ENCODE results near the gene MORC2. TPM values are rescaled to one million over a fixed set of nuclear protein-coding genes. Genes with fewer than 3 reads are reported as not detected.

MORC2 gene
- total and polyA plus RNA-seq, 10 of the 15 experiments (the other 5 are each of a cell fraction or from before 2014, with no cell fraction given), result 1.7 to 16.3 (median 9.0) TPM

- under 1% methylated on average over 43 of the region's 67 CpGs for WGBS (ENCODE audit: insufficient coverage, insufficient replicate concordance, low lambda C conversion rate, missing lambda C conversion rate)
- Histone ChIP-seq H3K4me2 (ENCODE audit: control insufficient read depth, insufficient read depth) (peak within 1 kb of the TSS; percentile 85), H3K27me3 (replicated peaks in 1 of 2; ENCODE audit: control insufficient read depth in 2 of 2, insufficient read depth in 2 of 2, low read length in 1 of 2) (no peaks in the 10 kb centered on the region), H3K79me2 (ENCODE audit: control insufficient read depth, insufficient read depth, low read length) (peaks cover 44% of the 10 kb centered on the region), H3K9me3 (replicated peaks; ENCODE audit: control insufficient read depth, insufficient read depth, low read length) (peaks cover 39% of the 10 kb centered on the region), H3K4me1 (ENCODE audit: control insufficient read depth, insufficient read depth, low read length) (peaks cover 10% of the 10 kb centered on the region), H3K27ac (ENCODE audit: control insufficient read depth, insufficient read depth) (peak within 1 kb of the TSS; percentile 93), H3K9ac (ENCODE audit: control insufficient read depth, insufficient read depth, low read length) (peak within 1 kb of the TSS; percentile 77), H2AFZ (ENCODE audit: control insufficient read depth, low read depth, low read length) (peak within 1 kb of the TSS; percentile 83), H3K36me3 (ENCODE audit: control insufficient read depth in 2 of 2, insufficient read depth in 2 of 2, low read length in 1 of 2) (peaks cover 3 to 23% of the 10 kb centered on the region in 2 experiments), H4K20me1 (ENCODE audit: control insufficient read depth, insufficient read depth) (no peaks in the 10 kb centered on the region; the same call in 1 of the 2 replicates), H3K4me3 (peak within 1 kb of the TSS; percentile 82)
- intact Hi-C loops (cut with micrococcal nuclease; ENCODE audit: unreplicated experiment), result no loop called here
- no TSS peak for BruUV-seq (replicated peaks)
- peak; percentile 90 for DNase-seq (ENCODE audit: low read depth, low spot score)
- ChIA-PET CTCF (interaction anchor here (0.6 to 5.5 kb wide), 9 partner anchors 10 to 376 kb away, joined by 3 to 46 read pairs (median 3); no protein-coding TSS in a partner anchor), POLR2A (interaction anchor here (0.5 to 1.8 kb wide), 15 partner anchors 8 to 363 kb away, joined by 3 to 7 read pairs (median 4); partner anchors contain the start of genes LIMK2, RNF185 and SLC35E4), SMC1A (ENCODE audit: uncharacterized antibody, unreplicated experiment) (interaction anchor here (0.6 to 1.9 kb wide), 6 partner anchors 19 to 1665 kb away, joined by 3 to 8 read pairs (median 4); partner anchors contain the start of gene SMTN), RAD21 (ENCODE audit: unreplicated experiment) (interaction anchor here (1.0 to 3.2 kb wide), 6 partner anchors 10 to 214 kb away, joined by 4 to 22 read pairs (median 5); partner anchors contain the start of gene SMTN)
- FAIRE-seq, result peak; percentile 92
- in situ Hi-C loops (cut with MboI), result loop anchor here (5.0 kb wide), 1 partner anchor 113 kb away; the partner anchor contains the start of gene SMTN
- ATAC-seq, result peak; percentile 93
- TF ChIP-seq KAT2A (conservative IDR thresholded peaks at IDR 0.05; ENCODE audit: control insufficient read depth, low read depth, low read length) (no peak), ZNF217 (IDR thresholded peaks at IDR 0.05) (no peak), IRF5 (IDR thresholded peaks at IDR 0.05; ENCODE audit: borderline replicate concordance) (no peak), ZBTB40 (IDR thresholded peaks at IDR 0.05; ENCODE audit: borderline replicate concordance) (peak; percentile 86), MEF2B (IDR thresholded peaks at IDR 0.05; ENCODE audit: partially characterized antibody, poor library complexity, severe bottlenecking) (peak; percentile 59), KLF5 (IDR thresholded peaks at IDR 0.05; ENCODE audit: partially characterized antibody) (peak; percentile 89), ZBTB11 (CRISPR knock-in tag; IDR thresholded peaks at IDR 0.05) (peak; percentile 68; the same call in 1 of the 2 replicates), POLR2AphosphoS5 (IDR thresholded peaks at IDR 0.05; ENCODE audit: low read length) (peak; percentile 43), MYB (IDR thresholded peaks at IDR 0.05; ENCODE audit: borderline replicate concordance, low read depth, low read length) (0 out of 2 replicates have a peak, but pooled peaks have one; percentile 42), ZNF274 (IDR thresholded peaks at IDR 0.05; ENCODE audit: insufficient read depth, insufficient read length) (no peak), SMC3 (IDR thresholded peaks at IDR 0.05; ENCODE audit: borderline replicate concordance, low read length) (no peak)
These were observed 454 bp upstream of the MORC2 start, which contains the start of gene TUG1 for GRCh38 chr22:30968924-30969531. TSS of gene TUG1 (plus strand) at chr22:30969265.

All from GM12878 (cell line).